DND-41 (cell line): ENCODE results near the gene NTN1.

Experiments used
- ATAC-seq: fragments of 200-7000 bp; cut with Tn5 transposase; 3 replicates; pipeline ENCODE4 v1.9.1; 2021; ENCODE audit warnings: low read depth; ENCODE audit not compliant: insufficient read depth
- DNase-seq: peaks from one replicate; pipeline ENCODE4 v3.0.0-alpha.2; 2020
- H2AFZ ChIP-seq: 2 replicates; pipeline ENCODE4 v1.6.0; 2012; ENCODE audit warnings: low read depth, low read length
- H3K27ac ChIP-seq: 2 replicates; pipeline ENCODE4 v1.5.1; 2012; ENCODE audit warnings: low read length, inconsistent platforms
- H3K27me3 ChIP-seq: fragments of 200-600 bp; sonication (generic); 2 replicates; pipeline ENCODE4 v1.6.0; 2012; ENCODE audit warnings: low read length, mild to moderate bottlenecking, inconsistent platforms; ENCODE audit not compliant: insufficient read depth, poor library complexity
- H3K36me3 ChIP-seq: 2 replicates; pipeline ENCODE4 v1.5.1; 2012; ENCODE audit warnings: low read length, inconsistent platforms; ENCODE audit not compliant: insufficient read depth
- H3K4me1 ChIP-seq: 2 replicates; pipeline ENCODE4 v1.5.1; 2012; ENCODE audit warnings: mild to moderate bottlenecking, low read length; ENCODE audit not compliant: insufficient read depth
- H3K4me2 ChIP-seq: 2 replicates; pipeline ENCODE4 v1.6.0; 2012; ENCODE audit warnings: mild to moderate bottlenecking, moderate library complexity, low read length, inconsistent platforms; ENCODE audit not compliant: insufficient read depth
- H3K4me3 ChIP-seq, 2 experiments: fragments of 200-600 bp in 1 of 2; shearing (Covaris generic) in 1 of 2; 2 replicates each; pipeline ENCODE4 v1.5.1; 2012 to 2016; ENCODE audit warnings: inconsistent platforms in 2 of 2, low read length in 2 of 2, mild to moderate bottlenecking in 2 of 2, low read depth in 1 of 2, moderate library complexity in 1 of 2
- H3K79me2 ChIP-seq: 2 replicates; pipeline ENCODE4 v1.6.0; 2012; ENCODE audit warnings: low read length, inconsistent platforms; ENCODE audit not compliant: insufficient read depth
- H3K9ac ChIP-seq: 2 replicates; pipeline ENCODE4 v1.6.0; 2012; ENCODE audit warnings: low read depth, mild to moderate bottlenecking, inconsistent platforms, low read length, moderate library complexity
- H3K9me3 ChIP-seq: 2 replicates; pipeline ENCODE4 v1.5.1; 2012; ENCODE audit warnings: low read length, moderate library complexity, mild to moderate bottlenecking, inconsistent platforms; ENCODE audit not compliant: insufficient read depth, severe bottlenecking
- H4K20me1 ChIP-seq: 2 replicates; pipeline ENCODE4 v1.6.0; 2012; ENCODE audit warnings: low read length; ENCODE audit not compliant: insufficient read depth
- EZH2 ChIP-seq: IDR thresholded peaks from 3 replicates; pipeline ENCODE4 v1.6.1; 2012; ENCODE audit warnings: borderline replicate concordance, low read depth, mild to moderate bottlenecking, moderate library complexity, low read length, inconsistent platforms; ENCODE audit not compliant: severe bottlenecking
- TF ChIP-seq, protein P1 (sequence below): IDR thresholded peaks from 2 replicates; pipeline ENCODE4 v1.5.1; 2012; ENCODE audit warnings: borderline replicate concordance, low read length, moderate library complexity, mild to moderate bottlenecking; ENCODE audit not compliant: poor library complexity, severe bottlenecking; ENCODE audit errors: extremely low read depth

NTN1 gene

DNA sequence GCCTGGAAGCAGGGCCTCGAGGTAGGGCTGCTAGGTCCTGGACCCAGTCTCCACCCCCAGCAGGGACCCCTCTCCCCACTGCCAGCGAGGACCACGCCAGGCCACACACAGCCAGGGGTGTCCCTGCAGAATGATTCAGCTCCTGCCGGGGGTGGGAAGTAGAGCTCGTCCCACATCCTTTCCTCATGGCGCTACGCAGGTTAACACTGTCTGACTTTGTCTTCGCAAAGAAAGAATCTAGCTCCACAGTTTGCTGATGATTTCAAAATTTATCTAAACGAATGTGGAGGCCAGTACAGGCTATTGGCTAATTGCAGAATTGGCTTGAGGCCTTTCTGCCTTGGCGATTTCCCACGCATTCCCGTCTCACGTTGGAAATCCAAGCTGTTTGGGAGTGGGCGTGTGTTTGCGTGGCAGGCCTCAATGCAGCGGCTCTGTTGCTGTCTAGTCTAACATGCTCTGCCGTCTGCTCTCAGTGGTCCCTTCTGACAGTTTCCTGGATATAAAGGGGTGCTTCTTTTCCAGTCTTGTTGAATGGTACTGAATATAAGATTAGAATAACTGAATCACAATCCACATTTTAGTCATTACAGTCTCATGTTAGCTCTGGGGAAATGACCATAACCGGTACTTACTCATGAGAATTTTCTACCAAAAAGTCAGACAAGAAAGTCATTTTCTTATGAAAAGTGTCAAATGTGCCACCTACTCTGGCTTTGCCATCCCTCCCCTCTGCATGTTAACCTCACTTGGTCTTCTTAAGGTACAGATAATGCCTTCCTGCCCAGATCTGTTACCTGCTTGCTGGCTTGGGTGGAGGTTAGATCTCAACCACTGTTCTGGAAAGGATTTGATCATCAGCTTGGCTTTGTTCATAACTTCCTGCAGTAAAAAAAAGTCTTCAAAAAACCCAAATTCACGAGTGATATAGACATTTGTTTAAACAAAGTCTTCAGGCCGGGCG lies 252.4 kb downstream of the NTN1 start:
- H3K4me2 ChIP-seq = no peak overlapping the region
- H3K79me2 ChIP-seq = no peaks in the 10 kb centered on the region
- no peaks in the 10 kb centered on the region for H4K20me1 ChIP-seq
- no peaks in the 10 kb centered on the region for H3K9me3 ChIP-seq
- DNase-seq (no peak), ATAC-seq (no peak)
- H3K27me3 ChIP-seq = no peaks in the 10 kb centered on the region
- no peak overlapping the region for H2AFZ ChIP-seq
- H3K9ac ChIP-seq = no peak overlapping the region
- H3K27ac ChIP-seq = no peak overlapping the region
- H3K4me3 ChIP-seq = no peak overlapping the region
- H3K4me1 ChIP-seq = no peaks in the 10 kb centered on the region
- TF ChIP-seq, protein P1, sequence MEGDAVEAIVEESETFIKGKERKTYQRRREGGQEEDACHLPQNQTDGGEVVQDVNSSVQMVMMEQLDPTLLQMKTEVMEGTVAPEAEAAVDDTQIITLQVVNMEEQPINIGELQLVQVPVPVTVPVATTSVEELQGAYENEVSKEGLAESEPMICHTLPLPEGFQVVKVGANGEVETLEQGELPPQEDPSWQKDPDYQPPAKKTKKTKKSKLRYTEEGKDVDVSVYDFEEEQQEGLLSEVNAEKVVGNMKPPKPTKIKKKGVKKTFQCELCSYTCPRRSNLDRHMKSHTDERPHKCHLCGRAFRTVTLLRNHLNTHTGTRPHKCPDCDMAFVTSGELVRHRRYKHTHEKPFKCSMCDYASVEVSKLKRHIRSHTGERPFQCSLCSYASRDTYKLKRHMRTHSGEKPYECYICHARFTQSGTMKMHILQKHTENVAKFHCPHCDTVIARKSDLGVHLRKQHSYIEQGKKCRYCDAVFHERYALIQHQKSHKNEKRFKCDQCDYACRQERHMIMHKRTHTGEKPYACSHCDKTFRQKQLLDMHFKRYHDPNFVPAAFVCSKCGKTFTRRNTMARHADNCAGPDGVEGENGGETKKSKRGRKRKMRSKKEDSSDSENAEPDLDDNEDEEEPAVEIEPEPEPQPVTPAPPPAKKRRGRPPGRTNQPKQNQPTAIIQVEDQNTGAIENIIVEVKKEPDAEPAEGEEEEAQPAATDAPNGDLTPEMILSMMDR = no peak
- TF ChIP-seq EZH2 = no peak
- no peaks in the 10 kb centered on the region for H3K36me3 ChIP-seq

DNA sequence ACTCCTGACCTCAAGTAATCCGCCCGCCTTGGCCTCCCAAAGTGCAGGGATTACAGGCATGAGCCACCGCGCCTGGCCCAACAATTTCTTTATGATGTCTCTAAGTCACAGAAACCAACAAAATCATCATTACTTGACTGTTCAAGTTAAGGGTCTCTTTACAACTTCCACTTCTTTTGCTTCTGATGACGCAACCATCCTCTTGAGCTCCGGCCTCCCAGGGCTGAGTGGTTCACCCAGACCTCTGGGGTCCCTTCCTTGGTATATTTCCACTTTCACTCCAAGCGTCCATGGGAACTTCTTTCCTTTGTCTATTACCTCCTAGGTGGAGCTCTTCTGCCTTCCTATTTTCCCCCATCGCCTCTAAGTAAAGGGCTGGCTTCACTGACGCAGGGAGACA lies 253.7 kb downstream of the NTN1 start:
- no peaks in the 10 kb centered on the region for H3K27me3 ChIP-seq
- H4K20me1 ChIP-seq = no peaks in the 10 kb centered on the region
- no peak overlapping the region for H3K4me3 ChIP-seq
- H3K9ac ChIP-seq = no peak overlapping the region
- no peaks in the 10 kb centered on the region for H3K9me3 ChIP-seq
- DNase-seq (no peak), ATAC-seq (no peak)
- H3K4me1 ChIP-seq = no peaks in the 10 kb centered on the region
- no peaks in the 10 kb centered on the region for H3K79me2 ChIP-seq
- no peak overlapping the region for H3K4me2 ChIP-seq
- H3K27ac ChIP-seq = no peak overlapping the region
- H2AFZ ChIP-seq = no peak overlapping the region
- H3K36me3 ChIP-seq = no peaks in the 10 kb centered on the region
- TF ChIP-seq, protein P1 = no peak
- TF ChIP-seq EZH2 = no peak

DNA sequence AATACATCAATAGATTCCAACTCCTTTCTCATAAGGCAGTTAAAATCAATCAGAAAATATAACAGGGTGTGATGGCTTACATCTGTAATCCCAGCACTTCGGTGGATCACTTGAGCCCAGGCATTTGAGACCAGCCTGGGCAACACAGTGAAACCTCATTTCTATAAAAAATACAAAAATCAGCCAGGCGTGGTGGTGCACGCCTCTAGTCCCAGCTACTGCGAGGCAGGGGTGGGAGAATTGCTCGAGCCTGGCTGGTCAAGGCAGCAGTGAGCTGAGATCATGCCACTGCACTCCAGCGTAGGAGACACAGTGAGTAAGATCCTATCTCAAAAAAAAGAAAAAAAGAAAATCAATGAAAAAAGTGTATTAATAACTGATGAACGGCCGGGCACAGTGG lies 258.6 kb downstream of the NTN1 start:
- Histone ChIP-seq H4K20me1 (no peaks in the 10 kb centered on the region), H3K27ac (no peak overlapping the region), H3K27me3 (no peaks in the 10 kb centered on the region), H3K4me1 (no peaks in the 10 kb centered on the region), H3K4me3 (no peak overlapping the region), H3K4me2 (no peak overlapping the region), H3K36me3 (no peaks in the 10 kb centered on the region), H3K9me3 (no peaks in the 10 kb centered on the region), H2AFZ (no peak overlapping the region), H3K79me2 (no peaks in the 10 kb centered on the region), H3K9ac (no peak overlapping the region)
- no peak for ATAC-seq
- no peak for DNase-seq
- TF ChIP-seq, protein P1 = no peak
